ENCODE results near the gene SMCO2. TPM values are rescaled to one million over a fixed set of nuclear protein-coding genes. Genes with fewer than 3 reads are reported as not detected.

Gene SMCO2
- total RNA-seq, 1 donor from 2014 or later: not detected

GRCh38 chr12:27462151-27462694 is 15.7 kb downstream of the SMCO2 start:
- peak overlapping the region; percentile 61 for H3K27ac ChIP-seq (replicated peaks)
- intact Hi-C loops (cut with micrococcal nuclease): no loop called here
- no peaks in the 10 kb centered on the region for H3K27me3 ChIP-seq (ENCODE audit: low read depth)
- H3K9me3 ChIP-seq (replicated peaks): no peaks in the 10 kb centered on the region
- no peak for DNase-seq
- no peak for TF ChIP-seq CTCF (IDR thresholded peaks at IDR 0.05; ENCODE audit: borderline replicate concordance)
- H3K4me3 ChIP-seq: peak overlapping the region; percentile 10
- no peaks in the 10 kb centered on the region for H3K36me3 ChIP-seq
- H3K4me1 ChIP-seq: peaks cover 7% of the 10 kb centered on the region

- DNase-seq: peak; percentile 42
- H3K27ac ChIP-seq (replicated peaks): peak overlapping the region; percentile 61
- peaks cover 7% of the 10 kb centered on the region for H3K4me1 ChIP-seq
- no peaks in the 10 kb centered on the region for H3K27me3 ChIP-seq (ENCODE audit: low read depth)
- no peak for TF ChIP-seq CTCF (IDR thresholded peaks at IDR 0.05; ENCODE audit: borderline replicate concordance)
- H3K4me3 ChIP-seq: no peak overlapping the region
- H3K36me3 ChIP-seq: no peaks in the 10 kb centered on the region
- H3K9me3 ChIP-seq (replicated peaks): no peaks in the 10 kb centered on the region
- intact Hi-C loops (cut with micrococcal nuclease): no loop called here
Observed at GRCh38 chr12:27462851-27463250, 16.3 kb downstream of the SMCO2 start.

GRCh38 chr12:27463511-27464219 is 17.1 kb downstream of the SMCO2 start:
- peaks cover 7% of the 10 kb centered on the region for H3K4me1 ChIP-seq
- TF ChIP-seq CTCF (IDR thresholded peaks at IDR 0.05; ENCODE audit: borderline replicate concordance): no peak
- no peak for DNase-seq
- intact Hi-C loops (cut with micrococcal nuclease): no loop called here
- no peaks in the 10 kb centered on the region for H3K9me3 ChIP-seq (replicated peaks)
- H3K36me3 ChIP-seq: no peaks in the 10 kb centered on the region
- no peaks in the 10 kb centered on the region for H3K27me3 ChIP-seq (ENCODE audit: low read depth)
- H3K27ac ChIP-seq (replicated peaks): peak overlapping the region; percentile 61
- H3K4me3 ChIP-seq: no peak overlapping the region

GRCh38 chr12:27464220-27464554 is 17.7 kb downstream of the SMCO2 start:
- peak overlapping the region; percentile 61 for H3K27ac ChIP-seq (replicated peaks)
- intact Hi-C loops (cut with micrococcal nuclease): no loop called here

GRCh38 chr12:27467641-27468040 is 21.1 kb downstream of the SMCO2 start:
- intact Hi-C loops (cut with micrococcal nuclease): no loop called here
- Histone ChIP-seq H3K27ac (replicated peaks) (no peak overlapping the region), H3K27me3 (ENCODE audit: low read depth) (no peaks in the 10 kb centered on the region), H3K4me1 (peaks cover 5% of the 10 kb centered on the region), H3K9me3 (replicated peaks) (no peaks in the 10 kb centered on the region), H3K36me3 (no peaks in the 10 kb centered on the region), H3K4me3 (no peak overlapping the region)
- no peak for TF ChIP-seq CTCF (IDR thresholded peaks at IDR 0.05; ENCODE audit: borderline replicate concordance)
- DNase-seq: no peak

More at GRCh38 chr12:27464220-27464554, 17.7 kb downstream of the SMCO2 start:
- DNase-seq: peak; percentile 81
- Histone ChIP-seq H3K4me1 (peaks cover 7% of the 10 kb centered on the region), H3K4me3 (no peak overlapping the region), H3K36me3 (no peaks in the 10 kb centered on the region), H3K9me3 (replicated peaks) (no peaks in the 10 kb centered on the region), H3K27me3 (ENCODE audit: low read depth) (no peaks in the 10 kb centered on the region)
- no peak for TF ChIP-seq CTCF (IDR thresholded peaks at IDR 0.05; ENCODE audit: borderline replicate concordance)

Measured in left ventricle myocardium inferior (tissue), 1 donor.